WI38 (cell line): Measurements from ENCODE around the gene ARL5C.

Source experiments
- H3K4me3 ChIP-seq: 2 replicates; pipeline ENCODE4 v1.5.1; 2011; ENCODE audit warnings: low read depth, mild to moderate bottlenecking, control low read depth, low read length
- TF ChIP-seq, protein P1 (sequence below): IDR thresholded peaks from 2 replicates; pipeline ENCODE4 v1.5.1; 2012; ENCODE audit warnings: low read depth, mild to moderate bottlenecking, control low read depth, low read length

Gene ARL5C, protein sequence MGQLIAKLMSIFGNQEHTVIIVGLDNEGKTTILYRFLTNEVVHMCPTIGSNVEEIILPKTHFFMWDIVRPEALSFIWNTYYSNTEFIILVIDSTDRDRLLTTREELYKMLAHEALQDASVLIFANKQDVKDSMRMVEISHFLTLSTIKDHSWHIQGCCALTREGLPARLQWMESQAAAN

DNA sequence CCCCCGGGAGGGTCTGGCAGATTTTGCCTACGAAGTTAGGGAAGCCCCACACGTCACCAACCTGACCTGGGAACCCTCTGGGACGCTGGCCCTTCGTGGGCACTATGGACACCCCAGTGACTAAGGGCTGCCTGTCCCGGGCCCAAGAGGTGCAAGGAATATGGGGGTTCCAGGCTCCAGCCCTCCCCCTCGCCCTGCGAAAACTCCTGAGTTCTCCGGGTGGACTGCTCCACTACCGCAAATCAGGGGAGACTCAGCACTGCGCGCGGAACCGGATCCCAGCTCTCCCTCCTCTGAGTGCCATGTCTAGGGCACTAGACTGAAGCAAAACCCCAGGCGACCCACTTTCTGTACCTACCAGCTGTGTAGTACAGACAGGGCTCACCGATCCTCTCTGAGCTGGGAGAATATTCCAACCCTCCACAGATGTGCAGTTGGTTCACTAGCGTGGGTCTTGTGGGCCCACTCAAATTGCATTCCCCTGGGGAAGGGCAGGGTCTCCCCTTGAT lies at the start of gene ARL5C:
Gene ARL5C, minus strand, starts transcription at position 321 of the 509 bp plus-strand sequence. CDS start 401 bp downstream, outside the sequence.
- H3K4me3 ChIP-seq = peak within 1 kb of the TSS; percentile 58
- TF ChIP-seq, protein P1, sequence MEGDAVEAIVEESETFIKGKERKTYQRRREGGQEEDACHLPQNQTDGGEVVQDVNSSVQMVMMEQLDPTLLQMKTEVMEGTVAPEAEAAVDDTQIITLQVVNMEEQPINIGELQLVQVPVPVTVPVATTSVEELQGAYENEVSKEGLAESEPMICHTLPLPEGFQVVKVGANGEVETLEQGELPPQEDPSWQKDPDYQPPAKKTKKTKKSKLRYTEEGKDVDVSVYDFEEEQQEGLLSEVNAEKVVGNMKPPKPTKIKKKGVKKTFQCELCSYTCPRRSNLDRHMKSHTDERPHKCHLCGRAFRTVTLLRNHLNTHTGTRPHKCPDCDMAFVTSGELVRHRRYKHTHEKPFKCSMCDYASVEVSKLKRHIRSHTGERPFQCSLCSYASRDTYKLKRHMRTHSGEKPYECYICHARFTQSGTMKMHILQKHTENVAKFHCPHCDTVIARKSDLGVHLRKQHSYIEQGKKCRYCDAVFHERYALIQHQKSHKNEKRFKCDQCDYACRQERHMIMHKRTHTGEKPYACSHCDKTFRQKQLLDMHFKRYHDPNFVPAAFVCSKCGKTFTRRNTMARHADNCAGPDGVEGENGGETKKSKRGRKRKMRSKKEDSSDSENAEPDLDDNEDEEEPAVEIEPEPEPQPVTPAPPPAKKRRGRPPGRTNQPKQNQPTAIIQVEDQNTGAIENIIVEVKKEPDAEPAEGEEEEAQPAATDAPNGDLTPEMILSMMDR = no peak

DNA sequence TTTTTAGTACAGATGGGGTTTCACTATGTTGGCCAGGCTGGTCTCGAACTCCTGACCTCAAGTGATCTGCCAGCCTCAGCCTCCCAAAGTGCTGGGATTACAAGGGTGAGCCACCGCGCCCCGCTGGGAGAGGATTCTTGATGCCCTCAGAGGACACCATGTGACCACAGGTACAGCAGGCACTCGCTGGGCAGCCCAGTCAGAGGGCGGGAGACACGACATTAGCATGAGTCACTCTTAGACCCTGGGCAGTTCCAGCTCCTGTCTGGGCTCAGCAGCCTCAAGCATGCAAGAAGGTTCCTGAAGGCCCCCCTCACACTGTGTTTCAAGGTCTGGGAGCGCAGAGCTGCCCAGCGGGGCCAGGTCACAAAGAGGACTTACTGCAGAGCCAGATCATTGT lies 47.9 kb upstream of the ARL5C start:
- H3K4me3 ChIP-seq = no peak overlapping the region
- TF ChIP-seq, protein P1 = no peak

DNA sequence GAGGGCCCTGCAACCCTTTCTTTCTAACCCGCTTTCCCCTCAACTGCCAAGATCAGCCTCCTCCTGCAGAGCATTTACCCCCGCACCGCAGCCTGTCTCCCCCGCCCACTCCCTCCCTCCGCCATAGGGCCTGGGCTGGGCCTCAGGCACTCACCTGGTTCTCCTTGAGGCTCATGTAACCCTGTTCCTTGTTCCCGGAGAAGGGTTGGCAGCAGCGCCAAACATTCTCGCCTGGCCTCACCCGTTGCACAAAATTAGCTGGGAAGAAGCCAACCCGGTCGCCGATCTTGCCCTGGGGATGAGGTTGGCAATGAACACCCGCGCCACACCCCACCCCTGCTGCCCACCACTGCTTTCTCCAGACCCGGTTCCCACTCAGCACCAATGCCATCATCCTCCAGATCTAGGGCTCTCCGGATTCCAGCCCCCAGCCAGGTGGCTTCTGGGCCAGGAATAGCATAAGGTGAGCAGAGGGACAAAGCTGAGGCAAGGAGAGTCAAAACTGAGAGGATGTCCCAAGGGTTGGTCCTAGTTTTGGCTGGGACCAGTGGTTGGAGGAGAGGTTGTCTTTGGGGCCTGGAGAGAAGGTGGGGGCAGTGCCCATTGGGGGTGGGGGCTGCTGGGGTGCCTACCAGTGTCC lies 47.0 kb upstream of the ARL5C start:
- TF ChIP-seq, protein P1 = no peak

DNA sequence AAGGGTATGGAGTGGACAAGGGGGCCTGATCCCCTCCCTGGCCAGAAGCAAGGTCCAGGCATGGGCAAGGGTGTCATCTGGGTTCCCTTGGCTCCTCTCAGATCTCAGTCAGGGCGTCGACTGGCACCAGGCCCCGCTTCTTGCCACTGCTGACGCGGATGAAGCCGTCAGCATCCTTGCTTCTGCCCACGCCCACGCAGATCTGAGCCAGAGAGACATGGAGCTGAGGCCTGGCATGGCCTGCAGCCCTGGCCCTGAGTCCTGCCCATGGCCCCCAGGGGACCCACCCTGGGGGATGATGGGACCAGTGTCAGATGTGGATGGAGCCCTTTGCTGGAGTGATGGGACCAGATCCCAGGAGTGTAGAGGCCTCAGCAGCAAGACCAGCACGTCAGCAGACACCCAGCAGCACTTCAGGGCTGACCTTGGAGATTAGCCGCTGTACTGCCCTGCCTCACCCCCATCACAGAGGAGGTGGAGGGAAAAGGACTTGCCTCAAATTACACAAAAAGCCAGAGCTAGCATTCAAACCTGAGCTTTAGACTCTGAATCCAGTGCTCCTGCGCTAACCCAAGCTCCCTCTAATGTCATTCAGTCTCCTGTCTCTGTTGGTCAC lies 46.3 kb upstream of the ARL5C start:
- no peak overlapping the region for H3K4me3 ChIP-seq
- TF ChIP-seq, protein P1 = no peak

More for the DNA sequence above, 47.0 kb upstream of the ARL5C start:
- no peak overlapping the region for H3K4me3 ChIP-seq

DNA sequence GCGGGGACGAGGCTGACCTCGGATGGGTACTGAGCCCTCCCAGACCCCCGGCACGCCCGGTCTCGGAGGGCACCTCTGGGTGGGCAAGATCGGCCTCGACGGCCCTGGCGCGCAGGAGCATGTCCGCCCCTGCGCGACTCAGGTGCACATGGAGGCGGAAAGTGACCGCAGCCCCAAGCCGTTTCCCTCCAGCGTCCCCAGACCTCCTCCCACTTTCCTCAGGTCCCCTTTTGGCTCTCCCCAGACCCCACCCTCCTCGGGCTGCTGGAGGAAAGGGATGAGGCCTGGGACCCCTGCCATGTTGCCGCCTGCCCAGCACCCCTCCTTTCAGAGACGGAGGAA lies 44.1 kb upstream of the ARL5C start:
- H3K4me3 ChIP-seq = peak overlapping the region; percentile 54
- TF ChIP-seq, protein P1 = no peak

DNA sequence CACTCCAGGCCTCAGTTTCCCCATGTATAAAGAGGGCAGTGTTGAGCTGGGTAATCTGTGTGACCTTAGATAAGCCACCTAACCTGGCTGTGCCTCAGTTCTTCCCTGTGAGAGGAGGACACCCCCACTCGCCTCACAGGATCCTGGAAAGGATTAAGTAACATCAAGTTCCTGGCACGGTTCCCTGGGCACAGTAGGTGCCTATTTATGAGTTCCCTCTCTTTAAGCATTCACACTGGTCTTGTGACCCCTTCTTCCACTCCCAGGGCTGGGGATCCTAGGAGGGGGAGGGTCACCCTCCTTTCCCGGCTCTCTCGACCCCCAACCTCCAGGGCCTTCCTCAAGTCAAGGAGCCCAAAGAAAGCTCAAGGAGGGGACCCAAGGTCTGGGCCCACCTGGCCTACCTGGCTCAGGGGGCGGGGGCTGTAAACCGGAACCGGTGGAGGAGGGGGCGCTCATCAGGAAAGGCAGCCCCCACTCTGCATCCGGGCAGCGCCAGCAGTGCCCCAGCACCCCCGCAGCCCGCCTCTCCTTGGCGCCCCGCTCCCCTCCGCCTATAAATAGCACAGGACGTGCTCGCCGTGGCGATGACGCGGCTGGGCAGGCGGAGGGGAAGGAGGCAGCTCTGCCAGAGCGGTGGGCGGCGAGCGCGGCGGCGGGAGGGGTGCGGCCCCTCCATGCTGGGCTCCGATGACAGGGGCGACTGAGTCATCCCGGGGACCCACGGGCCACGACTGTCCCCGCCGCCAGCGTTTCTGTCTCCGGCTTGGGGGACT lies 43.5 kb upstream of the ARL5C start:
- TF ChIP-seq, protein P1 = no peak
- peak overlapping the region; percentile 54 for H3K4me3 ChIP-seq
